GM23338 (cell line): Measurements from ENCODE around the gene UCN3. TPM values are rescaled to one million over a fixed set of nuclear protein-coding genes. Genes with fewer than 3 reads are reported as not detected.

Experiments
- ATAC-seq: fragments of 200-7000 bp; cut with Tn5 transposase; 3 replicates; pipeline ENCODE4 v1.9.1; 2020
- DNase-seq: peaks from one replicate; pipeline ENCODE4 v3.0.0-alpha.2; 2015; ENCODE audit warnings: low spot score
- H2AFZ ChIP-seq: fragments of 200-600 bp; sonication (generic); 2 replicates; pipeline ENCODE4 v1.8.0; 2016; ENCODE audit warnings: antibody characterized with exemption, mild to moderate bottlenecking, moderate library complexity
- H3F3A ChIP-seq: fragments of 200-600 bp; sonication (generic); replicated peaks from 2 replicates; pipeline ENCODE4 v1.8.0; 2017; ENCODE audit warnings: antibody characterized with exemption, mixed run types, low read depth
- H3K27ac ChIP-seq: fragments of 200-600 bp; sonication (generic); 2 replicates; pipeline ENCODE4 v1.6.1; 2016; ENCODE audit warnings: low read depth
- H3K27me3 ChIP-seq: fragments of 200-600 bp; sonication (generic); 2 replicates; pipeline ENCODE4 v1.8.0; 2016; ENCODE audit warnings: mild to moderate bottlenecking, mixed run types, moderate library complexity; ENCODE audit not compliant: insufficient read depth
- H3K36me3 ChIP-seq: fragments of 200-600 bp; sonication (generic); 2 replicates; pipeline ENCODE4 v1.8.0; 2016; ENCODE audit warnings: mild to moderate bottlenecking; ENCODE audit not compliant: insufficient read depth
- H3K4me1 ChIP-seq: fragments of 200-600 bp; sonication (generic); 2 replicates; pipeline ENCODE4 v1.8.0; 2016; ENCODE audit warnings: mild to moderate bottlenecking, moderate library complexity; ENCODE audit not compliant: insufficient read depth
- H3K4me2 ChIP-seq: fragments of 200-600 bp; sonication (generic); 2 replicates; pipeline ENCODE4 v1.7.1; 2017; ENCODE audit warnings: mixed run types
- H3K4me3 ChIP-seq: fragments of 200-600 bp; sonication (generic); 2 replicates; pipeline ENCODE4 v1.6.1; 2016; ENCODE audit warnings: mixed run types
- H3K79me2 ChIP-seq: fragments of 200-600 bp; sonication (generic); replicated peaks from 2 replicates; pipeline ENCODE4 v1.8.0; 2017; ENCODE audit warnings: mild to moderate bottlenecking; ENCODE audit not compliant: insufficient read depth
- H3K9me2 ChIP-seq: fragments of 200-600 bp; sonication (generic); 2 replicates; pipeline ENCODE4 v1.8.0; 2017; ENCODE audit not compliant: insufficient read depth
- H4K20me1 ChIP-seq: fragments of 200-600 bp; sonication (generic); replicated peaks from 2 replicates; pipeline ENCODE4 v1.8.0; 2017; ENCODE audit warnings: mild to moderate bottlenecking; ENCODE audit not compliant: insufficient read depth
- H3K27ac Mint-ChIP-seq: 2 replicates; pipeline ENCODE4 v1.8.0; 2020; ENCODE audit warnings: inconsistent platforms, mild to moderate bottlenecking, moderate library complexity, mixed read lengths
- H3K27me3 Mint-ChIP-seq: 3 replicates; pipeline ENCODE4 v1.8.0; 2022; ENCODE audit warnings: low read depth, mild to moderate bottlenecking, moderate library complexity, mixed read lengths, inconsistent platforms; ENCODE audit not compliant: insufficient read depth, poor library complexity
- H3K36me3 Mint-ChIP-seq: 3 replicates; pipeline ENCODE4 v1.8.0; 2021; ENCODE audit warnings: low read depth, mild to moderate bottlenecking, inconsistent platforms, moderate library complexity, mixed read lengths
- H3K4me1 Mint-ChIP-seq: 3 replicates; pipeline ENCODE4 v1.8.0; 2020; ENCODE audit warnings: mild to moderate bottlenecking, inconsistent platforms, mixed read lengths
- H3K4me3 Mint-ChIP-seq: 3 replicates; pipeline ENCODE4 v1.8.0; 2021; ENCODE audit warnings: moderate library complexity, mild to moderate bottlenecking, inconsistent platforms, mixed read lengths
- H3K9me3 Mint-ChIP-seq: 3 replicates; pipeline ENCODE4 v1.8.0; 2020; ENCODE audit warnings: moderate library complexity, mild to moderate bottlenecking, inconsistent platforms, mixed read lengths
- CREB1 ChIP-seq: fragments of 250-450 bp; sonication (Bioruptor Pico); IDR thresholded peaks from 2 replicates; pipeline ENCODE4 v1.5.0; 2020; ENCODE audit warnings: low read depth, mild to moderate bottlenecking, moderate library complexity
- EZH2phosphoT487 ChIP-seq: fragments of 200-600 bp; sonication (generic); IDR thresholded peaks from one replicate; pipeline ENCODE4 v1.8.1; 2018; ENCODE audit warnings: antibody characterized with exemption; ENCODE audit not compliant: unreplicated experiment
- JUNB ChIP-seq: IDR thresholded peaks from one replicate; pipeline ENCODE4 v1.6.1; 2016; ENCODE audit warnings: antibody characterized with exemption; ENCODE audit not compliant: unreplicated experiment
- NANOG ChIP-seq: IDR thresholded peaks from 2 replicates; pipeline ENCODE4 v1.6.1; 2016; ENCODE audit warnings: antibody characterized with exemption, borderline replicate concordance
- POLR2AphosphoS5 ChIP-seq: IDR thresholded peaks from 2 replicates; pipeline ENCODE4 v1.6.1; 2016; ENCODE audit warnings: antibody characterized with exemption, low read depth
- ZNF114 ChIP-seq: fragments of 250-450 bp; sonication (Bioruptor Pico); IDR thresholded peaks from 2 replicates; pipeline ENCODE4 v1.5.0; 2020; ENCODE audit warnings: mild to moderate bottlenecking, moderate library complexity
- ZNF331 ChIP-seq: fragments of 250-450 bp; sonication (Bioruptor Pico); IDR thresholded peaks from 2 replicates; pipeline ENCODE4 v1.5.0; 2020; ENCODE audit warnings: low read depth, mild to moderate bottlenecking, moderate library complexity
- polyA plus RNA-seq: library from polyadenylated mRNA; unstranded; fragments of >200 nt; fragmentation: Nextera tagmentation; extraction: Ambion mirVana; gene quantifications from 2 replicates; pipeline ENCODE4 v1.2.1, GENCODE V29; 2016
- total RNA-seq: library from RNA; depleted of rRNA; stranded (reverse); fragments of >200 nt; shearing (Covaris generic); gene quantifications from 2 replicates; pipeline ENCODE4 v1.2.3, GENCODE V29; 2014
- TF ChIP-seq, protein P1 (sequence below): fragments of 250-450 bp; sonication (Bioruptor Pico); IDR thresholded peaks from 2 replicates; pipeline ENCODE4 v1.5.0; 2020; ENCODE audit warnings: mild to moderate bottlenecking, moderate library complexity
- TF ChIP-seq, protein P2 (sequence below): IDR thresholded peaks from 2 replicates; pipeline ENCODE4 v1.6.1; 2016; ENCODE audit warnings: antibody characterized with exemption
- TF ChIP-seq, protein P3 (sequence below): IDR thresholded peaks from one replicate; pipeline ENCODE4 v1.6.1; 2018; ENCODE audit warnings: antibody characterized with exemption; ENCODE audit not compliant: unreplicated experiment

The UCN3 gene
- total and polyA plus RNA-seq, 2 experiments from 2014 or later, result not detected

- H3F3A ChIP-seq, result no peaks in the 10 kb centered on the region
- Mint-ChIP-seq H3K4me3 (no peak overlapping the region), H3K27me3 (peaks cover 9% of the 10 kb centered on the region), H3K4me1 (no peaks in the 10 kb centered on the region), H3K9me3 (peaks cover 12% of the 10 kb centered on the region), H3K27ac (no peak overlapping the region), H3K36me3 (no peaks in the 10 kb centered on the region; the same call in 2 of the 3 replicates)
- DNase-seq (no peak), ATAC-seq (no peak)
- no peak overlapping the region for H3K27ac ChIP-seq
- TF ChIP-seq JUNB (no peak), NANOG (no peak), ZNF114 (CRISPR knock-in tag) (no peak), POLR2AphosphoS5 (no peak), ZNF331 (CRISPR knock-in tag) (no peak), CREB1 (CRISPR knock-in tag) (no peak), EZH2phosphoT487 (no peak)
- TF ChIP-seq, protein P1, sequence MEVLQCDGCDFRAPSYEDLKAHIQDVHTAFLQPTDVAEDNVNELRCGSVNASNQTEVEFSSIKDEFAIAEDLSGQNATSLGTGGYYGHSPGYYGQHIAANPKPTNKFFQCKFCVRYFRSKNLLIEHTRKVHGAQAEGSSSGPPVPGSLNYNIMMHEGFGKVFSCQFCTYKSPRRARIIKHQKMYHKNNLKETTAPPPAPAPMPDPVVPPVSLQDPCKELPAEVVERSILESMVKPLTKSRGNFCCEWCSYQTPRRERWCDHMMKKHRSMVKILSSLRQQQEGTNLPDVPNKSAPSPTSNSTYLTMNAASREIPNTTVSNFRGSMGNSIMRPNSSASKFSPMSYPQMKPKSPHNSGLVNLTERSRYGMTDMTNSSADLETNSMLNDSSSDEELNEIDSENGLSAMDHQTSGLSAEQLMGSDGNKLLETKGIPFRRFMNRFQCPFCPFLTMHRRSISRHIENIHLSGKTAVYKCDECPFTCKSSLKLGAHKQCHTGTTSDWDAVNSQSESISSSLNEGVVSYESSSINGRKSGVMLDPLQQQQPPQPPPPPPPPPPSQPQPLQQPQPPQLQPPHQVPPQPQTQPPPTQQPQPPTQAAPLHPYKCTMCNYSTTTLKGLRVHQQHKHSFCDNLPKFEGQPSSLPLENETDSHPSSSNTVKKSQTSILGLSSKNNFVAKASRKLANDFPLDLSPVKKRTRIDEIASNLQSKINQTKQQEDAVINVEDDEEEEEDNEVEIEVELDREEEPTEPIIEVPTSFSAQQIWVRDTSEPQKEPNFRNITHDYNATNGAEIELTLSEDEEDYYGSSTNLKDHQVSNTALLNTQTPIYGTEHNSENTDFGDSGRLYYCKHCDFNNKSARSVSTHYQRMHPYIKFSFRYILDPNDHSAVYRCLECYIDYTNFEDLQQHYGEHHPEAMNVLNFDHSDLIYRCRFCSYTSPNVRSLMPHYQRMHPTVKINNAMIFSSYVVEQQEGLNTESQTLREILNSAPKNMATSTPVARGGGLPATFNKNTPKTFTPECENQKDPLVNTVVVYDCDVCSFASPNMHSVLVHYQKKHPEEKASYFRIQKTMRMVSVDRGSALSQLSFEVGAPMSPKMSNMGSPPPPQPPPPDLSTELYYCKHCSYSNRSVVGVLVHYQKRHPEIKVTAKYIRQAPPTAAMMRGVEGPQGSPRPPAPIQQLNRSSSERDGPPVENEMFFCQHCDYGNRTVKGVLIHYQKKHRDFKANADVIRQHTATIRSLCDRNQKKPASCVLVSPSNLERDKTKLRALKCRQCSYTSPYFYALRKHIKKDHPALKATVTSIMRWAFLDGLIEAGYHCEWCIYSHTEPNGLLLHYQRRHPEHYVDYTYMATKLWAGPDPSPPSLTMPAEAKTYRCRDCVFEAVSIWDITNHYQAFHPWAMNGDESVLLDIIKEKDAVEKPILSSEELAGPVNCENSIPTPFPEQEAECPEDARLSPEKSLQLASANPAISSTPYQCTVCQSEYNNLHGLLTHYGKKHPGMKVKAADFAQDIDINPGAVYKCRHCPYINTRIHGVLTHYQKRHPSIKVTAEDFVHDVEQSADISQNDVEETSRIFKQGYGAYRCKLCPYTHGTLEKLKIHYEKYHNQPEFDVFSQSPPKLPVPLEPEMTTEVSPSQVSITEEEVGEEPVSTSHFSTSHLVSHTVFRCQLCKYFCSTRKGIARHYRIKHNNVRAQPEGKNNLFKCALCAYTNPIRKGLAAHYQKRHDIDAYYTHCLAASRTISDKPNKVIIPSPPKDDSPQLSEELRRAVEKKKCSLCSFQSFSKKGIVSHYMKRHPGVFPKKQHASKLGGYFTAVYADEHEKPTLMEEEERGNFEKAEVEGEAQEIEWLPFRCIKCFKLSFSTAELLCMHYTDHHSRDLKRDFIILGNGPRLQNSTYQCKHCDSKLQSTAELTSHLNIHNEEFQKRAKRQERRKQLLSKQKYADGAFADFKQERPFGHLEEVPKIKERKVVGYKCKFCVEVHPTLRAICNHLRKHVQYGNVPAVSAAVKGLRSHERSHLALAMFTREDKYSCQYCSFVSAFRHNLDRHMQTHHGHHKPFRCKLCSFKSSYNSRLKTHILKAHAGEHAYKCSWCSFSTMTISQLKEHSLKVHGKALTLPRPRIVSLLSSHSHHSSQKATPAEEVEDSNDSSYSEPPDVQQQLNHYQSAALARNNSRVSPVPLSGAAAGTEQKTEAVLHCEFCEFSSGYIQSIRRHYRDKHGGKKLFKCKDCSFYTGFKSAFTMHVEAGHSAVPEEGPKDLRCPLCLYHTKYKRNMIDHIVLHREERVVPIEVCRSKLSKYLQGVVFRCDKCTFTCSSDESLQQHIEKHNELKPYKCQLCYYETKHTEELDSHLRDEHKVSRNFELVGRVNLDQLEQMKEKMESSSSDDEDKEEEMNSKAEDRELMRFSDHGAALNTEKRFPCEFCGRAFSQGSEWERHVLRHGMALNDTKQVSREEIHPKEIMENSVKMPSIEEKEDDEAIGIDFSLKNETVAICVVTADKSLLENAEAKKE (CRISPR knock-in tag), result no peak
- TF ChIP-seq, protein P2, sequence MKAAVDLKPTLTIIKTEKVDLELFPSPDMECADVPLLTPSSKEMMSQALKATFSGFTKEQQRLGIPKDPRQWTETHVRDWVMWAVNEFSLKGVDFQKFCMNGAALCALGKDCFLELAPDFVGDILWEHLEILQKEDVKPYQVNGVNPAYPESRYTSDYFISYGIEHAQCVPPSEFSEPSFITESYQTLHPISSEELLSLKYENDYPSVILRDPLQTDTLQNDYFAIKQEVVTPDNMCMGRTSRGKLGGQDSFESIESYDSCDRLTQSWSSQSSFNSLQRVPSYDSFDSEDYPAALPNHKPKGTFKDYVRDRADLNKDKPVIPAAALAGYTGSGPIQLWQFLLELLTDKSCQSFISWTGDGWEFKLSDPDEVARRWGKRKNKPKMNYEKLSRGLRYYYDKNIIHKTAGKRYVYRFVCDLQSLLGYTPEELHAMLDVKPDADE, result no peak
- TF ChIP-seq, protein P3, sequence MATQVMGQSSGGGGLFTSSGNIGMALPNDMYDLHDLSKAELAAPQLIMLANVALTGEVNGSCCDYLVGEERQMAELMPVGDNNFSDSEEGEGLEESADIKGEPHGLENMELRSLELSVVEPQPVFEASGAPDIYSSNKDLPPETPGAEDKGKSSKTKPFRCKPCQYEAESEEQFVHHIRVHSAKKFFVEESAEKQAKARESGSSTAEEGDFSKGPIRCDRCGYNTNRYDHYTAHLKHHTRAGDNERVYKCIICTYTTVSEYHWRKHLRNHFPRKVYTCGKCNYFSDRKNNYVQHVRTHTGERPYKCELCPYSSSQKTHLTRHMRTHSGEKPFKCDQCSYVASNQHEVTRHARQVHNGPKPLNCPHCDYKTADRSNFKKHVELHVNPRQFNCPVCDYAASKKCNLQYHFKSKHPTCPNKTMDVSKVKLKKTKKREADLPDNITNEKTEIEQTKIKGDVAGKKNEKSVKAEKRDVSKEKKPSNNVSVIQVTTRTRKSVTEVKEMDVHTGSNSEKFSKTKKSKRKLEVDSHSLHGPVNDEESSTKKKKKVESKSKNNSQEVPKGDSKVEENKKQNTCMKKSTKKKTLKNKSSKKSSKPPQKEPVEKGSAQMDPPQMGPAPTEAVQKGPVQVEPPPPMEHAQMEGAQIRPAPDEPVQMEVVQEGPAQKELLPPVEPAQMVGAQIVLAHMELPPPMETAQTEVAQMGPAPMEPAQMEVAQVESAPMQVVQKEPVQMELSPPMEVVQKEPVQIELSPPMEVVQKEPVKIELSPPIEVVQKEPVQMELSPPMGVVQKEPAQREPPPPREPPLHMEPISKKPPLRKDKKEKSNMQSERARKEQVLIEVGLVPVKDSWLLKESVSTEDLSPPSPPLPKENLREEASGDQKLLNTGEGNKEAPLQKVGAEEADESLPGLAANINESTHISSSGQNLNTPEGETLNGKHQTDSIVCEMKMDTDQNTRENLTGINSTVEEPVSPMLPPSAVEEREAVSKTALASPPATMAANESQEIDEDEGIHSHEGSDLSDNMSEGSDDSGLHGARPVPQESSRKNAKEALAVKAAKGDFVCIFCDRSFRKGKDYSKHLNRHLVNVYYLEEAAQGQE, result no peak
- H4K20me1 ChIP-seq, result no peaks in the 10 kb centered on the region
- no peaks in the 10 kb centered on the region for H3K27me3 ChIP-seq
- no peak overlapping the region for H2AFZ ChIP-seq
- H3K4me1 ChIP-seq, result no peaks in the 10 kb centered on the region
- no peaks in the 10 kb centered on the region for H3K36me3 ChIP-seq
- H3K4me3 ChIP-seq, result no peak overlapping the region
- no peaks in the 10 kb centered on the region for H3K79me2 ChIP-seq
- H3K9me2 ChIP-seq, result peaks cover 5% of the 10 kb centered on the region; the same call in 1 of the 2 replicates
- no peak overlapping the region for H3K4me2 ChIP-seq
Measured at GRCh38 chr10:5334196-5334880, 30.4 kb upstream of the UCN3 start.
